ENCODE data around the gene CADM1. TPM values are rescaled to one million over a fixed set of nuclear protein-coding genes. Genes with fewer than 3 reads are reported as not detected.

Gene CADM1
- total and polyA plus RNA-seq, 9 of the 15 experiments (the other 6 are each of a cell fraction or from before 2014, with no cell fraction given) = 0.42 TPM; not detected in 8

GRCh38 chr11:115362997-115363396 is 141.2 kb downstream of the CADM1 start:
- no peaks in the 10 kb centered on the region for H3K27me3 ChIP-seq (ENCODE audit: control insufficient read depth in 2 of 2, insufficient read depth in 2 of 2, low read length in 2 of 2)
- no peaks in the 10 kb centered on the region for H3K36me3 ChIP-seq (ENCODE audit: control insufficient read depth, insufficient read depth, low read length)
- ATAC-seq (no peak), FAIRE-seq (no peak), DNase-seq (ENCODE audit: extremely low read depth in 1 of 4, low spot score in 3 of 4) (no peak)
- H3K4me2 ChIP-seq (ENCODE audit: insufficient read depth, low read length) = no peak overlapping the region
- TF ChIP-seq MED1 (CRISPR knock-in tag; IDR thresholded peaks at IDR 0.05; ENCODE audit: borderline replicate concordance) (no peak), CBX8 (IDR thresholded peaks at IDR 0.05; ENCODE audit: borderline replicate concordance, extremely low read depth, low read depth, low read length, poor library complexity, severe bottlenecking) (no peak), ELK1 (CRISPR knock-in tag; IDR thresholded peaks at IDR 0.05) (no peak)
- H3K9me1 ChIP-seq (ENCODE audit: control insufficient read depth, insufficient read depth, low read length) = no peaks in the 10 kb centered on the region
- H3K4me3 ChIP-seq = no peak overlapping the region
- no peaks in the 10 kb centered on the region for H3K9me3 ChIP-seq (replicated peaks; ENCODE audit: control insufficient read depth, insufficient read depth, low read depth, low read length)
- in situ Hi-C loops (cut with MboI) = no loop called here
- H3K79me2 ChIP-seq (ENCODE audit: control insufficient read depth, insufficient read depth, low read length) = no peaks in the 10 kb centered on the region
- no peak overlapping the region for H3K27ac ChIP-seq (ENCODE audit: extremely low read depth, low read depth, low read length)
- no peak overlapping the region for H3K9ac ChIP-seq (ENCODE audit: insufficient read depth in 1 of 2, low read depth in 2 of 2, low read length in 2 of 2)
- no peaks in the 10 kb centered on the region for H3K4me1 ChIP-seq (replicated peaks in 1 of 2; ENCODE audit: control insufficient read depth in 2 of 2, insufficient read depth in 2 of 2, low read length in 2 of 2)
- intact Hi-C loops (cut with micrococcal nuclease) = no loop called here
- H2AFZ ChIP-seq (ENCODE audit: low read depth, low read length) = no peak overlapping the region
- no TSS peak for BruUV-seq (replicated peaks)
- 0% methylated on average over 6 of the region's 6 CpGs for WGBS (ENCODE audit: insufficient coverage, low coverage, missing lambda C conversion rate)
- ChIA-PET POLR2A (interaction anchor here (0.7 kb wide), 1 partner anchor 59 kb away, joined by 3 read pairs; no protein-coding TSS in a partner anchor), CTCF (ENCODE audit: low intra/inter-chr PET ratio) (no interaction called here)
- H4K20me1 ChIP-seq (replicated peaks; ENCODE audit: control insufficient read depth, insufficient read depth, low read length) = no peaks in the 10 kb centered on the region

- Histone ChIP-seq H3K4me3 (no peak overlapping the region), H3K27me3 (ENCODE audit: control insufficient read depth in 2 of 2, insufficient read depth in 2 of 2, low read length in 2 of 2) (no peaks in the 10 kb centered on the region), H3K4me1 (replicated peaks in 1 of 2; ENCODE audit: control insufficient read depth in 2 of 2, insufficient read depth in 2 of 2, low read length in 2 of 2) (no peaks in the 10 kb centered on the region), H3K9ac (ENCODE audit: insufficient read depth in 1 of 2, low read depth in 2 of 2, low read length in 2 of 2) (no peak overlapping the region), H3K9me3 (replicated peaks; ENCODE audit: control insufficient read depth, insufficient read depth, low read depth, low read length) (no peaks in the 10 kb centered on the region), H3K4me2 (ENCODE audit: insufficient read depth, low read length) (no peak overlapping the region), H3K79me2 (ENCODE audit: control insufficient read depth, insufficient read depth, low read length) (no peaks in the 10 kb centered on the region), H3K27ac (ENCODE audit: extremely low read depth, low read depth, low read length) (no peak overlapping the region), H4K20me1 (replicated peaks; ENCODE audit: control insufficient read depth, insufficient read depth, low read length) (no peaks in the 10 kb centered on the region), H3K36me3 (ENCODE audit: control insufficient read depth, insufficient read depth, low read length) (no peaks in the 10 kb centered on the region), H3K9me1 (ENCODE audit: control insufficient read depth, insufficient read depth, low read length) (no peaks in the 10 kb centered on the region), H2AFZ (ENCODE audit: low read depth, low read length) (no peak overlapping the region)
- 0% methylated on average over 1 of the region's 1 CpG for WGBS (ENCODE audit: insufficient coverage, low coverage, missing lambda C conversion rate)
- no peak for DNase-seq (ENCODE audit: extremely low read depth in 1 of 4, low spot score in 3 of 4)
- in situ Hi-C loops (cut with MboI) = no loop called here
- no TSS peak for BruUV-seq (replicated peaks)
- FAIRE-seq = no peak
- POLR2A ChIA-PET = no interaction called here
- CTCF ChIA-PET (ENCODE audit: low intra/inter-chr PET ratio) = no interaction called here
- intact Hi-C loops (cut with micrococcal nuclease) = no loop called here
- ATAC-seq = no peak
- TF ChIP-seq TSC22D4 (tag; IDR thresholded peaks at IDR 0.05) (no peak), PCBP1 (IDR thresholded peaks at IDR 0.05; ENCODE audit: low read depth, low read length, poor library complexity, severe bottlenecking) (no peak), HOMEZ (CRISPR knock-in tag; IDR thresholded peaks at IDR 0.05) (no peak), ZBTB8A (IDR thresholded peaks at IDR 0.05; ENCODE audit: partially characterized antibody) (no peak), SMC3 (conservative IDR thresholded peaks at IDR 0.05; ENCODE audit: insufficient read depth, low read depth, low read length) (no peak), KDM1A (IDR thresholded peaks at IDR 0.05) (no peak), KAT8 (IDR thresholded peaks at IDR 0.05; ENCODE audit: low read depth) (no peak), PHB (CRISPR knock-in tag; IDR thresholded peaks at IDR 0.05) (no peak)
- TF ChIP-seq, protein P1, sequence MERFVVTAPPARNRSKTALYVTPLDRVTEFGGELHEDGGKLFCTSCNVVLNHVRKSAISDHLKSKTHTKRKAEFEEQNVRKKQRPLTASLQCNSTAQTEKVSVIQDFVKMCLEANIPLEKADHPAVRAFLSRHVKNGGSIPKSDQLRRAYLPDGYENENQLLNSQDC (CRISPR knock-in tag; IDR thresholded peaks at IDR 0.05) = no peak
- TF ChIP-seq, protein P2, sequence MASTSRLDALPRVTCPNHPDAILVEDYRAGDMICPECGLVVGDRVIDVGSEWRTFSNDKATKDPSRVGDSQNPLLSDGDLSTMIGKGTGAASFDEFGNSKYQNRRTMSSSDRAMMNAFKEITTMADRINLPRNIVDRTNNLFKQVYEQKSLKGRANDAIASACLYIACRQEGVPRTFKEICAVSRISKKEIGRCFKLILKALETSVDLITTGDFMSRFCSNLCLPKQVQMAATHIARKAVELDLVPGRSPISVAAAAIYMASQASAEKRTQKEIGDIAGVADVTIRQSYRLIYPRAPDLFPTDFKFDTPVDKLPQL (IDR thresholded peaks at IDR 0.05; ENCODE audit: extremely low read depth, insufficient read length) = no peak
These were observed 143.2 kb downstream of the CADM1 start for GRCh38 chr11:115361025-115361424.

Data from K562 (cell line).